GM19193 (cell line): Measurements from ENCODE around the gene GBGT1.

Source experiments
- POLR2A ChIP-seq: IDR thresholded peaks from 4 replicates; pipeline ENCODE4 v1.6.1; 2011; ENCODE audit not compliant: insufficient read depth, insufficient read length; ENCODE audit errors: extremely low read depth

The GBGT1 gene

GRCh38 chr9:133168432-133168831 lies 4.7 kb upstream of the GBGT1 start:
- TF ChIP-seq POLR2A: no peak

DNA sequence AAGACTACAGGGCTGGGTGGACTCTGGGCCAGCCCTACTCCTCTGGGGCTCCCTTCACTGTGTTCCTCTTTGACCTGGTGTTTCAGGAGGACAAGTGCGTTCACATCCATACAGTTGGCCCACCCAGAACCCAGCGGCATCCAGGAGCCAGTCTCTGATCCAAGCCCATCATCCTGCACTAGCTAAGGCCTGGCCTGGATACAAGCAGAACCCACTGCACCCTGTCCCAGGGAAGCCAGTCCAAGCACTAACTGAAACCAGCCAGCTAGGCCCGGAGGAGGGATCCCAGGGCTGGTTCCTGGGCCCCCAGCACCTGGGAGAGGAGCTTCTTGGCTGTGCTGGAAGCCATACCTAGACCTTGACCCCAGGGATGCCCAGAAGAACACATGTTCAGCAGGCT lies 4.1 kb upstream of the GBGT1 start:
- no peak for TF ChIP-seq POLR2A

DNA sequence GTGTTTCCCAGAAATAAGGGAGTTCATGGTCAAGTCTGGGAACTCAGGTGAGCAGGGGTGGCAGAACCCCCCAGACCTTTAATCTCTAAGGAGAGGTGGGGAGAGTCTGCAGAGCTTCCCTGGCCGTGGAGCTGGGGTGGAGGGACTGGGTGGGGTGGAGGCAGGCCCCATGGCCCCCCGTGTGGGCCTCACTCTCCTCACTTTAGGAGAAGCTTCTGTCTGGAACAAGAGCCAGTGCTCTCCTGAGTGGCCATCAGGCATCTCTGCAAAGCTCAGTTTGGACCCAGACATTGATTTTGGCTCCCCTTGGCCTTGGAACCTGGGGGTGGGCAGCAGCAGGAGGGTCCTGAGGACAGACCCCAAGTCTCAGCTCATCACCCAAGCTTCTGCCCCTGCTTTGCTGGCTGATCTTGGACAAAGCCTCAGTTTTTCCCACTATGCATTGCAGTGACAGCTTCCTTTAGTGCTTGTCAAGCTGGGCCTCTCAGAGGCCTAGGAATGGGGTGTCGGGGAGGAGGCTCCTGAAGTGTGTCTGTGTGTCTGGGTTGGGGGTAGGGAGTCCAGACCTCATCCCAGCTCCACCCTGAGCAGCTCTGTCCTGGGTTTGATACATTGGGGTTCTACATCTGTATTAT lies 3.5 kb upstream of the GBGT1 start:
- no peak for TF ChIP-seq POLR2A

GRCh38 chr9:133166392-133166791 lies 2.7 kb upstream of the GBGT1 start:
- no peak for TF ChIP-seq POLR2A

DNA sequence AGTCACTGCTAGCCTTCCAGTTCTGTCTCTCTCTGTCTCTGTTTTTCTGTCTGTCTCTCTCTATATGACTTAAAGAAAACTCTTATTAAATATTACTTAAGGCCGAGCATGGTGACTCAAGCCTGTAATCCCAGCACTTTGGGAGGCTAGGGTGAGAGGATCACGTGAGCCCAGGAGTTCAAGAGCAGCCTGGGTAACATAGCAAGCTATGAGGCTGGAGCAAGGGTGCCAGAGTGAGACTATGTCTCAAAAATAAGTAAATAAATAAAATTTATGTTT lies 1.7 kb upstream of the GBGT1 start:
- TF ChIP-seq POLR2A: no peak

DNA sequence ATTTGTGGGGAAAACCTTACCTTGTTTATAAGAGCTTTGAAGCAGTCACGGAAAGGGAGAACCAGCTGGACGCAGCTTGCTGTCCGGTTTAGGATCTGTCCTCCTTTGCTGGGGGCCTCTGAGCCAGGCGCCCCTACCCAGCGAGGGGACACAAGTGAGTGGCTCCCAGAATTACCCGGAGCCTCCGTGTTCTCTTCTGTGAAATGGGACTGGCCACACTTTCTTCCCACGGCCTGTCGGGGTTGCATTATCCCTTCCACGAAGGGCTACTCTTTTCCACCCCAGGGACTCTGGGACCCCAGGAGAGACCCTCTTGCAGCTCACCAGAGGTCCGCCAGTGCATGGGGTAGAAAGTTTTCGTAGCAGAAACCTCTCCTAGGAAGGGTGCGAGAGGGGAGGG lies 477 bp upstream of the GBGT1 start:
- TF ChIP-seq POLR2A: no peak

GRCh38 chr9:133162861-133163503 lies 732 bp downstream of the GBGT1 start:
- no peak for TF ChIP-seq POLR2A

- TF ChIP-seq POLR2A: no peak
Observed at GRCh38 chr9:133161547-133161950, 2.2 kb downstream of the GBGT1 start.

- TF ChIP-seq POLR2A: no peak
Observed at GRCh38 chr9:133160742-133161546, 2.8 kb downstream of the GBGT1 start.

DNA sequence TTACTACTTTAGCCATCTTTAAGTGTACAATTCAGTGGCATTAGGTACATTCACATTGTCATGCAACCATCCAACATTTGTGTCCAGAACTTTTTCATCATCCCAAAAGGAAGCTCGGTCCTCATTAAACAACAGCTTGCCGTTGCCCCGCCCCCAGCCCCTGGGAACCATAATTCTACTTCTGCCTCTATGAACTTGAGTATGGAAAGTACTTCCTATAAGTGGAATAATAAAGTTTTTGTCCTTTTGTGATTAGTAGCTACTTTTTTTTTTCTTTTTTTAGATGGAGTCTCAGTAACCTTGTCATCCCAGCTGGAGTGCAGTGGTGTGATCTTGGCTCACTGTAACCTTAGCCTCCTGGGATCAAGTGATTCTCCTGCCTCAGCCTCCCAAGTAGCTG lies 5.0 kb downstream of the GBGT1 start:
- TF ChIP-seq POLR2A: no peak

DNA sequence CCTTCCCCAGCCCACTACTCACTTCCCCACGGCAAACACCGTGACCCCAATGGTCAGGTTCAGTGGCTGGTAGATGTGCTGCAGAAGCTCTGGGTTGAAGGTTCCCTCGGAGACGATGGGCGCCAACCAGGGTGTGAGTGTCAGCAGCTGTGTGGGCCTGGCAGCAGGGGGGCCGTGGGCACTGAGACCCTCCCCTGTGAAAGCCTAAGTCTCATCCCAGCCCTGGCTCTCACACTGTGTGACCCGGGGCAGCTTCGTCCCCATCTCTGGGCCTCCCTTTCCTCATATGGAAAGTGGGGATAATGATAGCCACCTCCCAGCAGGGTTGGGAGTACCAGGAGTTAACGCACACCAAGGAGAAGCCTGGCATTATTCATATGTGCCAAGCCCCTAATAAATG lies 8.6 kb downstream of the GBGT1 start:
- TF ChIP-seq POLR2A: no peak

- TF ChIP-seq POLR2A: no peak
Observed at GRCh38 chr9:133154097-133154989, 9.4 kb downstream of the GBGT1 start.

- no peak for TF ChIP-seq POLR2A
Observed at GRCh38 chr9:133153227-133154096, 10.3 kb downstream of the GBGT1 start.

- TF ChIP-seq POLR2A: no peak
Observed at GRCh38 chr9:133151601-133152525, 11.9 kb downstream of the GBGT1 start.

DNA sequence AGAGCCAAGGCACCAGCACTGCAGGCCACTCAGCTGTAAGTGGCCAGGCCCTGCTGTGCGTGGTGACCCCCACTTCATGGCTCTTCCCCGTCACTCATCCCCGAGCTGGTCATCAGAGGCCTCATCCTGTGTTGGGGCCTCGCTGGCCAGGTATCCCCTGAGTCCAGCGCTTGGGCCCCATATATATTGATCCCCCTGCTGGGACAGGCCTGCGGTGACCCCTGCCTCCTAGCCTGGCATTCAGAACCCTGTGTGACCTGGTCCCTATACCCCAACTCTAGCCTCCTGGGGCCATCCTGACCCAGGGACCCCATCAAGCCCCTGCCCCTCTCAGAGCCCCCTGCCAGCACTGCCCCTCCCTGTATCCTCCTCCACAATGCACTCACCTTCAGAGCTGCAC lies 12.7 kb downstream of the GBGT1 start:
- no peak for TF ChIP-seq POLR2A
